PC-9 (cell line): ENCODE data around the gene TAOK1.

Source experiments
- CTCF ChIP-seq: fragments of 200-600 bp; sonication (generic); conservative IDR thresholded peaks from 2 replicates; pipeline ENCODE4 v1.6.1; 2017; ENCODE audit warnings: mixed run types, antibody characterized with exemption, mild to moderate bottlenecking, moderate library complexity
- EZH2 ChIP-seq: fragments of 200-600 bp; sonication (generic); IDR thresholded peaks from 2 replicates; pipeline ENCODE4 v1.8.0; 2017; ENCODE audit warnings: antibody characterized with exemption, low read depth

GRCh38 chr17:29549177-29549923 is 159.2 kb downstream of the TAOK1 start:
- no peak for TF ChIP-seq CTCF
- no peak for TF ChIP-seq EZH2
